ENCODE results near the gene DLGAP1. TPM values are rescaled to one million over a fixed set of nuclear protein-coding genes. Genes with fewer than 3 reads are reported as not detected.

Gene DLGAP1
- total and polyA plus RNA-seq, 2 of the 8 experiments (the other 6 are each of a cell fraction or from before 2014, with no cell fraction given), result 11.8 to 16.9 TPM

DNA sequence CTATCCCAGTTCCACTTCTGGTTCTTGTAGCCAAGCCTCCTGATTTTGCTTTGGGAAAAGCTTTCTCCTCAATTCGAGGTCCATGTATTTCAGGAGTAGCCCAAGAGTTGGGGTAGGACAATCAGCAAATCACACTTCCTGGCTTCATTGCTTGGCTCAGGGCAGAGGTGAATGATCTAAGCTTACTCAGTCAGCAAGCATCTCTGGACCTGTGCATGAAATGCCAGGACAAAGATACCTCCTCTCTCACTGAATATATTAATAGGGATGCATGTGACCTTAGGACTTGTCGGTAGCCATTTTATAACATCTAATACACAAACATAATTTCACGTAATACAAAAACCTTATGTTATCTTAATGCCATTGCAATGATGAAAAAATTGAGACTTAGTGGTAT, 632.0 kb downstream of the DLGAP1 start:
- WGBS, 2 experiments (ENCODE audit: extremely low coverage in 1 of 2, insufficient coverage in 1 of 2, insufficient read length in 1 of 2, insufficient replicate concordance in 2 of 2, low coverage in 1 of 2, low lambda C conversion rate in 2 of 2, missing lambda C conversion rate in 1 of 2), result 89% methylated on average over 3 of the region's 3 CpGs; no CpG with 5 or more reads in 1 of the 2 experiments
- H4K91ac ChIP-seq (replicated peaks; ENCODE audit: insufficient read length, low read length), result no peak overlapping the region
- H2BK15ac ChIP-seq (ENCODE audit: low read length), result no peak overlapping the region
- no peak overlapping the region for H3K4ac ChIP-seq (replicated peaks; ENCODE audit: insufficient read length, low read depth, low read length)
- no peak for TF ChIP-seq NRF1 (IDR thresholded peaks at IDR 0.05; ENCODE audit: low read depth, low read length)
- TF ChIP-seq CTBP2 (IDR thresholded peaks at IDR 0.05; ENCODE audit: borderline replicate concordance, insufficient read depth, insufficient read length, low read length), result no peak
- TF ChIP-seq CHD1 (IDR thresholded peaks at IDR 0.05; ENCODE audit: low read depth, low read length), result no peak
- no peak for TF ChIP-seq SP1 (IDR thresholded peaks at IDR 0.05; ENCODE audit: low read depth, low read length)
- no peak for TF ChIP-seq SIRT6 (IDR thresholded peaks at IDR 0.05; ENCODE audit: low read length)
- no peak for TF ChIP-seq FOSL1 (IDR thresholded peaks at IDR 0.05; ENCODE audit: insufficient read depth, low read depth, low read length)
- no peak for TF ChIP-seq JUN (IDR thresholded peaks at IDR 0.05; ENCODE audit: low read depth, low read length)
- no peak for TF ChIP-seq EGR1 (IDR thresholded peaks at IDR 0.05; ENCODE audit: borderline replicate concordance, low read depth, low read length)
- no peak overlapping the region for H4K5ac ChIP-seq (ENCODE audit: insufficient read length, low read depth, low read length)
- H2BK12ac ChIP-seq (ENCODE audit: low read depth, low read length), result no peak overlapping the region
- no peak overlapping the region for H3K27ac ChIP-seq (ENCODE audit: low read depth, low read length)
- H2BK20ac ChIP-seq (ENCODE audit: low read length), result no peak overlapping the region
- H3K9me3 ChIP-seq (ENCODE audit: insufficient read depth in 2 of 2, low read depth in 1 of 2, low read length in 1 of 2), result no peaks in the 10 kb centered on the region
- H3K36me3 ChIP-seq (ENCODE audit: control insufficient read depth in 2 of 4, insufficient read depth in 4 of 4, low read length in 3 of 4), result no peaks in the 10 kb centered on the region
- H2BK120ac ChIP-seq (replicated peaks; ENCODE audit: low read depth, low read length), result no peak overlapping the region
- no peak overlapping the region for H3K18ac ChIP-seq (ENCODE audit: extremely low read depth, low read length)
- no peak overlapping the region for H3K9ac ChIP-seq (replicated peaks in 1 of 4; ENCODE audit: extremely low read depth in 1 of 4, low read depth in 3 of 4, low read length in 3 of 4)
- H4K8ac ChIP-seq (ENCODE audit: extremely low read depth, insufficient read depth, low read length), result no peak overlapping the region
- H3K23me2 ChIP-seq (ENCODE audit: low read depth, low read length), result no peaks in the 10 kb centered on the region
- no peak overlapping the region for H2AFZ ChIP-seq (ENCODE audit: low read length)
- H2BK5ac ChIP-seq (ENCODE audit: low read depth, low read length), result no peak overlapping the region
- peaks cover 0 to 1% (median 0%) of the 10 kb centered on the region in 4 experiments; a peak in 1 of 7 replicates for H3K27me3 ChIP-seq (replicated peaks in 1 of 4; ENCODE audit: control insufficient read depth in 3 of 4, extremely low read depth in 1 of 4, insufficient read depth in 3 of 4, low read length in 3 of 4)
- no peak overlapping the region for H3K4me2 ChIP-seq (ENCODE audit: insufficient read depth in 1 of 2, low read depth in 2 of 2, low read length in 2 of 2)
- DNase-seq (ENCODE audit: low read depth in 1 of 2, low spot score in 2 of 2) (no peak), FAIRE-seq (no peak)
- H3K79me1 ChIP-seq (ENCODE audit: low read depth, low read length), result no peaks in the 10 kb centered on the region
- H3K56ac ChIP-seq (replicated peaks; ENCODE audit: insufficient read length, low read depth, low read length), result no peak overlapping the region
- no peaks in the 10 kb centered on the region for H4K20me1 ChIP-seq (replicated peaks in 1 of 2; ENCODE audit: control insufficient read depth in 1 of 2, insufficient read depth in 2 of 2, low read length in 2 of 2)
- ChIA-PET POLR2A (ENCODE audit: partially characterized antibody) (no interaction called here), CTCF (ENCODE audit: partially characterized antibody) (interaction anchor here (0.5 to 2.8 kb wide), 5 partner anchors 29 to 171 kb away, joined by 3 to 13 read pairs (median 3); no protein-coding TSS in a partner anchor)
- H2AK5ac ChIP-seq (ENCODE audit: low read depth, low read length), result no peak overlapping the region
- no peak overlapping the region for H3K14ac ChIP-seq (ENCODE audit: insufficient read length)
- H3K4me1 ChIP-seq (replicated peaks in 1 of 4; ENCODE audit: control insufficient read depth in 3 of 4, insufficient read depth in 4 of 4, low read length in 3 of 4), result peaks cover 0 to 9% (median 4%) of the 10 kb centered on the region in 4 experiments; a peak in 5 of 7 replicates
- no peaks in the 10 kb centered on the region for H3K79me2 ChIP-seq (ENCODE audit: control insufficient read depth in 1 of 2, insufficient read depth in 2 of 2, low read length in 2 of 2)
- no peak overlapping the region for H3K4me3 ChIP-seq (ENCODE audit: extremely low read depth in 1 of 4, insufficient read depth in 2 of 4, low read depth in 3 of 4, low read length in 4 of 4)
- no peak overlapping the region for H3K23ac ChIP-seq (ENCODE audit: insufficient read length)
